Body of pancreas (tissue), 4 donors: Measurements from ENCODE around the gene TP53AIP1.

Experiments
- CTCF ChIP-seq, 7 experiments: fragments of 450-650 bp in 4 of 7; fragments of 200-600 bp in 3 of 7; sonication (generic) in 3 of 7; IDR thresholded peaks; one replicate each; pipeline ENCODE4 v1.5.1; 2016 to 2019; ENCODE audit warnings: antibody characterized with exemption in 7 of 7
- POLR2A ChIP-seq, 3 donors: fragments of 450-650 bp; IDR thresholded peaks; one replicate each; pipeline ENCODE4 v1.6.1; 2016; ENCODE audit warnings: antibody characterized with exemption in 3 of 3, mild to moderate bottlenecking in 2 of 3

- TF ChIP-seq CTCF (IDR thresholded peaks at IDR 0.05) (no peak), POLR2A (IDR thresholded peaks at IDR 0.05) (no peak)
Observed at GRCh38 chr11:128909438-128910125, 33.1 kb downstream of the TP53AIP1 start.
